Stomach smooth muscle (tissue), 2 donors: ENCODE results near the gene GOLPH3.
"Not testable (repeated sequence)": the region's sequence is repeated elsewhere in the genome, so short reads cannot be mapped to it uniquely, and the experiment has no call there.

Experiments used
- H3K27ac ChIP-seq: one replicate; pipeline ENCODE4 v1.7.0; 2013; ENCODE audit warnings: mild to moderate bottlenecking, low read length, inconsistent platforms
- H3K27me3 ChIP-seq, 2 donors: one replicate each; pipeline ENCODE4 v1.7.0; 2013; ENCODE audit warnings: low read length in 2 of 2; ENCODE audit not compliant: insufficient read depth in 2 of 2, control insufficient read depth in 1 of 2
- H3K36me3 ChIP-seq, 2 donors: one replicate each; pipeline ENCODE4 v1.7.0; 2013; ENCODE audit warnings: low read length in 2 of 2; ENCODE audit not compliant: control insufficient read depth in 2 of 2, insufficient read depth in 2 of 2
- H3K4me1 ChIP-seq: one replicate; pipeline ENCODE4 v1.7.0; 2013; ENCODE audit warnings: low read length; ENCODE audit not compliant: control insufficient read depth, insufficient read depth
- H3K4me3 ChIP-seq, 2 donors: one replicate each; pipeline ENCODE4 v1.7.0; 2013; ENCODE audit warnings: low read length in 2 of 2
- H3K9ac ChIP-seq, 2 donors: one replicate each; pipeline ENCODE4 v1.7.0; 2013; ENCODE audit warnings: low read length in 2 of 2, mild to moderate bottlenecking in 1 of 2
- H3K9me3 ChIP-seq, 2 donors: one replicate each; pipeline ENCODE4 v1.7.0; 2013; ENCODE audit warnings: low read length in 2 of 2; ENCODE audit not compliant: control insufficient read depth in 2 of 2
- donor health status: healthy.
- donor health status: Pancreatic carcinoma.

Gene GOLPH3

GRCh38 chr5:32089146-32090000 is 84.7 kb downstream of the GOLPH3 start:
- Histone ChIP-seq H3K4me1 (peaks cover 6% of the 10 kb centered on the region), H3K27ac (no peak overlapping the region), H3K27me3 (no peaks in the 10 kb centered on the region), H3K9ac (no peak overlapping the region), H3K36me3 (peaks cover 8 to 16% of the 10 kb centered on the region in 2 donors), H3K4me3 (no peak overlapping the region), H3K9me3 (no peaks in the 10 kb centered on the region)

GRCh38 chr5:32088214-32088613 is 85.9 kb downstream of the GOLPH3 start:
- Histone ChIP-seq H3K36me3 (peaks cover 9 to 16% of the 10 kb centered on the region in 2 donors), H3K9me3 (no peaks in the 10 kb centered on the region), H3K27ac (no peak overlapping the region), H3K4me1 (peaks cover 4% of the 10 kb centered on the region), H3K9ac (no peak overlapping the region), H3K4me3 (no peak overlapping the region), H3K27me3 (no peaks in the 10 kb centered on the region)

- Histone ChIP-seq H3K4me1 (no peaks in the 10 kb centered on the region), H3K36me3 (peaks cover 10 to 16% of the 10 kb centered on the region in 2 donors), H3K9me3 (no peaks in the 10 kb centered on the region), H3K27me3 (no peaks in the 10 kb centered on the region), H3K27ac (no peak overlapping the region), H3K4me3 (no peak overlapping the region), H3K9ac (no peak overlapping the region)
Measured at GRCh38 chr5:32087086-32088082, 86.7 kb downstream of the GOLPH3 start.

GRCh38 chr5:32083981-32084430 is 90.1 kb downstream of the GOLPH3 start:
- no peak overlapping the region for H3K27ac ChIP-seq
- peaks cover 9 to 12% of the 10 kb centered on the region in 2 donors for H3K36me3 ChIP-seq
- H3K9me3 ChIP-seq, result no peaks in the 10 kb centered on the region
- H3K9ac ChIP-seq, result no peak overlapping the region
- H3K4me3 ChIP-seq, result no peak overlapping the region
- H3K4me1 ChIP-seq, result no peaks in the 10 kb centered on the region
- H3K27me3 ChIP-seq, result no peaks in the 10 kb centered on the region

- H3K27ac ChIP-seq, result no peak overlapping the region
- peaks cover 5 to 7% of the 10 kb centered on the region in 2 donors for H3K36me3 ChIP-seq
- H3K9ac ChIP-seq, result no peak overlapping the region
- no peaks in the 10 kb centered on the region for H3K4me1 ChIP-seq
- H3K27me3 ChIP-seq, result no peaks in the 10 kb centered on the region
- no peak overlapping the region for H3K4me3 ChIP-seq
- no peaks in the 10 kb centered on the region for H3K9me3 ChIP-seq
Measured at GRCh38 chr5:32082701-32083100, 91.4 kb downstream of the GOLPH3 start.

GRCh38 chr5:32080565-32080964 is 93.6 kb downstream of the GOLPH3 start:
- H3K9me3 ChIP-seq, H3K36me3 ChIP-seq, H3K4me1 ChIP-seq, H3K4me3 ChIP-seq, H3K9ac ChIP-seq, H3K27me3 ChIP-seq, H3K27ac ChIP-seq: not testable (repeated sequence)

- H3K4me3 ChIP-seq, H3K4me1 ChIP-seq, H3K9ac ChIP-seq, H3K36me3 ChIP-seq, H3K9me3 ChIP-seq, H3K27me3 ChIP-seq, H3K27ac ChIP-seq: not testable (repeated sequence)
Measured at GRCh38 chr5:32078855-32079254, 95.3 kb downstream of the GOLPH3 start.

- H3K4me1 ChIP-seq, result no peaks in the 10 kb centered on the region
- H3K9me3 ChIP-seq, result no peaks in the 10 kb centered on the region
- H3K4me3 ChIP-seq, result no peak overlapping the region
- H3K9ac ChIP-seq, result peak overlapping the region in 1 of 2 donors; percentile 4
- H3K27ac ChIP-seq, result no peak overlapping the region
- H3K36me3 ChIP-seq, result peaks cover 6 to 14% of the 10 kb centered on the region in 2 donors
- no peaks in the 10 kb centered on the region for H3K27me3 ChIP-seq
Measured at GRCh38 chr5:32076699-32077695, 97.1 kb downstream of the GOLPH3 start.
